ENCODE measurements around the gene AHI1.
"Not testable (repeated sequence)": the region's sequence is repeated elsewhere in the genome, so short reads cannot be mapped to it uniquely, and the experiment has no call there.

AHI1 gene

DNA sequence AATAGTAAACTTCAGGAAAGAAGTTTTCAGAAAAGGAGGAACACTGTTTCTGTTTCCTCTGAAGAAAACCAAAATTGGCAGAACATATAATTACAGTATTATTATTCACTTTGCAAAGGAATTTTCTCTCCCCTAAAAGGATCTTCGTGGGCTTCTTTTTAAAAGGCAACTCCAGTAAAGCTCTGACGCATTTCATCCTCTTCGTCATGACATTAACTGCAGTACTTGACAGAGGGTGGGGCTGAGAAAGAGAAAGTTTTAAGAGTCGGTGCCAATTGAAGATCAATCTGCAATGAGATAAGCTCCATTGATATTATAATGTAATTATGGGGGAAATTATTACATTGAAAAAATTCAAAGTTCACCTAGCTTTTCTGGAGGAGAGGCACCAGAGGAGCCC, 240.7 kb downstream of the AHI1 start:
- DNase-seq, result no peak

DNA sequence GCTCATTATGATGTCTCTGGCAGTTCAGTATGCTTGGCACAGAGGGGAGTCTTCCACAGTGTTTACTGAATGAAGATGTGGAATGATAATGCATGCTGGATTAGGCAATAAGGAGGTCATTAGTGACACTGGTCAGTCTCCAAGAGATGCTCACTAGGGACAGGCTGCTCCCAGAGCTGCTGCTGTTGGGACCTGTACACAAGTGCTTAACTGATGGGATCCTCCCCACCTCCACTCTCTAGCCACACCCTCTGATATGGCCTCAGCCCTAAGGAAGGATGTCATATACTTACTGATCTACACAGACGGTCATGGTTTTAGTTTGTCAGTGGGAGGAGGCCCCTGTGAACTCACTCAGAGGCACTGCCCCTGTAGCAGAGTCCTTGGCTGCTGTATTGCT, 243.1 kb downstream of the AHI1 start:
- DNase-seq, result no peak

DNA sequence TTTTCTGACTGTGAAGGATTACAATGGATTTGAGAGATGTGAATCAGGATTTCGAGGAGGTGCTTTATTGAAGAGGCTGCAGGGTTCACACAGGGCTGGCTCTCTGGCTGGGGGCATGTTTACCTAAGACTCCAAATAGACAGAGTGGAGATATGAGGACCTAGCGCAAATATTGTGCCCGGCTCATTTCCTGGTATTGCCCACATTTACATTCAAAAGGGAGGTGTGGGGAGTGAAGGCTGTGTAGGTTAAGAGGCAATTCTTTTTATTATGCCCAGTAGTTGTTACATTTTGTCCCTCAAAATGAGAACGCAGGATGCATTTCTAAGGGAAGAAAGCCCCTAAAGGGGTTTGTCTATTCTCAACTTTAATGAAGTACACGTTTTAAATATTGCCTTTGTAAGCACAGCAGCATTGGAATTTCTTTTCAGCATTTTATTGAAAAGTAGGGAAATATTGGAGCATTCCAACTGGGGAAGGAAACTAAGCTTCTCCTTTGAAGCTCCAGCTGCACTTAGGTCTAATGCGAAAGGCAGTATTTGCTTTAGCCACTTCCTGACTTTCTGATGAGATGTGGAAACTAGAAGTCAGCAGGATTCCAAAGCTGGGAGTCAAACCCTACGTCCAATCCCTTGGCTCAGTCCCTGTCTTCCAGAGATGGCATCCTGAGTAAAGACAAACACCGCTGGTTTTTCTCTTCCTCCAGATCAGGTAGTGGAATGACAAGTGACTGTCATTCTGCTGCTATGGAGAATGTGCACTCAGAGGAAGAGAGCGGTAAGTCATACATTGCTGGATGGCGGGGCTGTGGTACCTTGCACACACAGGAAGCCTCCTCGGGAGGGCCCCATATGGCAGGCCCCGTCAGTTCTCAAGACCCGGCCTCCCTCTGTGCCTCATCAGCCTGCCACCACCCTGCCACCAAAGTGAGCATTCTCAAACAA, 245.8 kb downstream of the AHI1 start:
- DNase-seq, result no peak

DNA sequence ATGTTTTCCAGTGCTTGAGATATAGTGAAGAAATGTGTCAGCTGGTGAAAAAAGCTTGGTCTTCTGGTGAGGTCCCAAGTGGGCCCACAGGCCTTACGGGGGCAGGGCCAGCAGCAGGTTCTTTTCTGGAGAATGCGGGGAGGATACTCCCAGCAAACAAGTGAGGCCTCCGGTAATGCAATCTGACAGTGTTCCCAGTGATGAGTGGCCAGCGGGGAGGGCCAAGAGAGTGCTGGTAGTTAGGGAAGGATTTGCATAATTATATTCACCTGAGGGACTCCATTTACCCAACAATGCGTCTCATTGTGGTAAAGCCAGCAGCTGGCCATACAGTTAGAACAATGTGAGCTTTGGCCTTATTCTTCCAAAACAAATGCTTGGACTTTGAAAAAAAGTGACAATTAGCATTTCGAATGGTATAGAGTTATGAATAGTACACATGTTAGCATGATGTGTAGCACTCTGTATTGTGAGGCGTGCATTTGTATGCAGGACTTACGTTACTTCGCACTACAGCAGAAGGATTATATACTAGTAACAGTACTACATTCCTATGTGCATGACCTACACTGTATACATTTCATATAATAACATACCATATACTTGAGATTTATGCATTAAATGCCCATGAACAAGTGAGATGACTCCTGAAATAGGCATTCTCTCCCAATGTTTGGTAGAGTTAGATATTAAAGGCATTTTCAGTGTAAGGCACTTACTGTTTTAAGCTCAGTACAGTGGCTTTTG, 246.6 kb downstream of the AHI1 start:
- no peak for DNase-seq

DNA sequence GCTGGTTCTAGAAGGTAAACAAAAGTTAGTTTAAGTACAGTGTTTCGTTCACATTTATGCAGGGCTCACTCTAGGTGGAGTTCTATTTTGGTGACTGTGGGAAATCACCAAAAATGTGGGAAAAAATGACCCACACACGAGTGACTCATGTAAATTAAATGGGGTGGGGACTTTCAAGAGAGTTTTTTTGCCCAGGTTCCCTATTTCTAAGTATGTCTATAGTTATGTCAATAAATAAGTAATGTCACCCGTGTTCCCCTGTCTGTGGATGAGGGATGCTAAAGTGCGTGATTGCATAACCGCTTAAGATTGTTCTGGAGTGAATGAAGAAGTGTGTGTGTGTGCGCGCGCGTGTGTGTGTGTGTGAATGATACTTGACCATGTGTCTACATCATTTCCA, 247.3 kb downstream of the AHI1 start:
- DNase-seq, result no peak

DNA sequence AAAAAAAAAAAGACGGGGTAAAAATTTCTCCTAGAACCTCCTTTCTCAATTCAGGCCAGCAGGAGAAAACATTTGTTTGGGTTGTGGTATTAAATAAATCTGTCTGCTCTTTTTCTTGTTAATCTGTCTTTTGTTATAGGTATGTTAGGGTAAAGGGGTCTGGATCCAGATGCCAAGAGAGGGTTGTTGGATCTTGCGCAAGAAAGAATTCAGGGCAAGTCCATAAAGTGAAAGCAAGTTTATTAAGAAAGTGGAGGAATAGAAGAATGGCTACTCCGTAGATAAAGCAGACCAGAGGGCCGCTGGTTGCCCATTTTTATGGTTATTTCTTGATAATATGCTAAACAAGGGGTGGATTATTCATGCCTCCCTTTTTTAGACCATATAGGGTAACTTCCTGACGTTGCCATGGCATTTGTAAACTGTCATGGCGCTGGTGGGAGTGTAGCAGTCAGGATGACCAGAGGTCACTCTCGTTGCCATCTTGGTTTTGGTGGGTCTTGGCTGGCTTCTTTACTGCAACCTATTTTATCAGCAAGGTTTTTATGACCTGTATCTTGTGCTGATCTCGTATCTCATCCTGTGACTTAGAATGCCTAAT, 251.0 kb downstream of the AHI1 start:
- DNase-seq, result not testable (repeated sequence)

DNA sequence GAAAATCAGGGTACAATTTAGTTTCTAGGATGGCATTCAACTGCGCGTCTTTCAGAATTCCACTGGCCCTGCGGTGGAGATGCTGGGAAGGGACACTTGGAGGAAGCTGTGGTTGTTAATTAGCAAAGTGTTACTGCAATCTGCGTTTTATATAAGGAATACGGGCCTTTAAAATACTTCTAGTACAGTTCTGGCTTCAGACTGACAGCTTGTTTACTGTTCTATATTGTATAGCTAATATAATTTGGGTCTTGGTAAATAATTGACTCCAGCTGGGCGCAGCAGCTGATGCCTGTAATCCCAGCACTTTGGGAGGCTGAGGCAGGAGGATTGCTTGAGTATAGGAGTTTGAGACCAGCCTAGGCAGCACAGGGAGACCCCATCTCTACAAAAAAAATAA, 252.7 kb downstream of the AHI1 start:
- no peak for DNase-seq

DNA sequence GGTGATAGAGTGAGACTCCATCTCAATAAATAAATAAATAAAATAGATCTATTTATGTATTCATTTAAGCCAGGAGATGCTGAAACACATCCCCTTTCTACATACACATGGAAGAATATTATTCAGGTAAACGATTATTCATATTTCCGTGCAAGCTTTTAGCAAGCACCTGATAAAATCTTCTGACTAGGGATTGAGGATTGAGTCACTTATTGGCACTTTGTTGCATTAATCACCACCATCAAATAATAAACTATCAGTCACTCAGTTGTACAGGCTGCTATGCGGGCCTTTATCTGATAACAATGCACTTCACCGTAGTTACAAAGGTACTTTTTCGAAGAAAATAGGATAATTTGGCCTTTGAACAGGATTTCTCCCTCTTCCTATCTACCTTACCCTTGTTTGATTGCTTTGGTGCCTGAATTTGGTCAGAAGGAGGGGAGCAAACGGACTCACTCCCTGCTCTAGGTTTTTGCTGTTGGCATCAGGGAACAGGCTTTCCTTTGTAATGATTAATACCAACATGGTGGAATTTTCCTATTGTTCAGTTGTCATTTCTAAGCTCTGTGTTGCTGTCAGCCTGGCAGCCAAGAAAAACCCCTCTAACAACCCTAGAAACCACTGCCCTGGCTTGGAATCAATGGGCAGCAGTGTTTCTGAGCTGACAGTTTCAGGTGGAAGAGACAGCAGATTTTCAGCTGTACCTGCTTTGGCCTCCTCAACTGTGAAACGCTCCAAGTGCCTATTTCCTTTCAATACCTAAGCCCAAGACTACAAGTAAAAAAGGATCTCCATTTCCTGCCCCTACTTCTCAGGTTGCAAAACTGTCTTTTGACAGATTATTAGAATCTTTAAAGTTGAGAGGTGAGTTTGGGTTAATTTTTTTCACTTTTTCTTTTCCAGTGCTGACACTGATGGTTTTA, 253.4 kb downstream of the AHI1 start:
- no peak for DNase-seq

DNA sequence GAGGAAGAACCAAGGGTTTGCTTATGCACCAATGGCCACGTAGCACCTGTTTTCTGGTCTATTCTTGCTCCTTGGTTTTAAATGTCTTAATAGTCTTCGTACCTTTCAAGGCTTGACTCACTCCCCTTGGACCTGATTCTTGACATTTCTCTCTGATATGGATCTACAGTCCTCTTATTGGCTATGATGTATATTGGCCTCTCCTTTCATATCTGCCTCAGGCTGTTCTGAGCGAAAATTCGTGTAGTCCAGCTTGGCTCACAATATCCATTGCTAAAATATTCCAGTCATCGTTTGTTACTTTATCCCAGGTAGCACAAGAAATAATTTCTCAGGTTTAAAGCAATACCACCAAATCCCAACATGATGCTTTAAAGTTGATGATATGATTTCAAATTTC, 256.8 kb downstream of the AHI1 start:
- DNase-seq, result no peak

DNA sequence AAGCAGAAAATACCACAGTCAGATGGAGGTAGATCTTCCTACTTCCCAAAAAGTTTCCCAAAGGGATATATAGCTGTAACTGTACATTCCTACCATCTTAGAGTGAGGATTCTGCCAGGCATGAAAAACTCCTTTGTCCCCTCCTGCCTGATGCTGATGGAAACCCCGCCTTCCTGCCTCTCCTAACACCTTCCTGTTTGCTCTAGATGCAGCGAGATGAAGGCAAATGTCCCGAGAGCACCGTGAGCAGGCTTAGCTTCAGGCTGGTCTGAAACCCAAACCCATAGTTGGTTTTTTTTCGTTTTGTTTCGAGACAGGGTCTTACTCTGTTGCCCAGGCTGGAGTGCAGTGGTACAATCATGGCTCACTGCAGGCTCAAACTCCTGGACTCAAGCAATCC, 260.8 kb downstream of the AHI1 start:
- DNase-seq, result no peak

DNA sequence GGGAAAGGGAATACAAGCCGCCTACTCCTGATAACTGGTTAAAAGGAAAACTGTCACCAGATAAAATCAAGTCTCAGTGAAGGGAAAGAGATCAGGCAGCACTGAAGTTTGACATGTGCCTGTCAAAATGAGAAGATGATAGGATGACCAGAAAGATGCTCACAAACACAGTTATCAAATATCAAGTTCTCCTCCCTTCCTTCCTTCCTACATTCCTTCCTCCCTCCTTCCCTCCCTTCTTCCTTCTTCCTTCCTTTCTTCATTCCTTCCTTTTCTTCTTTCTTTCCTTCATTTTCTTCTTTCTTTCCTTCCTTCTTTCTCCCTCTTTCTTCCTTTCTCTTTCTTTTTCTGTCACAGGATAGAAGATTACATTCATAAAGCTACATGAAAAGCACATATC, 261.2 kb downstream of the AHI1 start:
- DNase-seq, result no peak

DNA sequence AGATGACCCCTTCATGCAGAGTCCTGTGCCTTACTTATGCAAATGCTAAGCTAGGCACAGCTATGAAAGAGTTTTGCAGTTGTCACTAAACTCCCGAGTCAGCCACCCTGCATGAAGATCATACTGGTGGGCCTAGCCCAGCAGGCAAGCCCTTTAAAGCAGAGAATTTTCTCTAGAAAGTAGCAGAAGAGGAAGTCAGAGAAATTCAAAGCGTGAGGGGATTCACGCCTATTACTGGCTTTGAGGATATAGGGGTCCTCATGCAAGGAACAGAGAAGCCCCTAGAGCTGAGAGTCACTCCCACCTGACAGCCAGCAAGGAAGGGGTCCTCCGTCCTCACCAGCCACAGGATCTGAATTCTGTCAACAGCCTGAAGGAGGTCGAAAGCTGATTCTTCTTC, 261.8 kb downstream of the AHI1 start:
- DNase-seq, result no peak

DNA sequence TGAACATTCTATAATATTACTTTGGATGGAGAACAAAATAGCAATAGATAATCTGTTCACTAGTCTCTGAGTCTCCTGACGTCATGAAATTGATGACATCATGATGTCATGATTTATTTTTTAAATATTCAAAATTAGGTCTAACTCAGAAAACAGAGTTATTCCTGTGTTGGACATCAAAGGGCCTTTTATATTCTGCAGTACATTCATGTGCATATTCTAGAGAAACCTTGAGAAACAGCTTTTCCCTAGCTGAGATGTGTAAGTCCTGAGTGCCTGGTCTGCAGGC, 263.1 kb downstream of the AHI1 start:
- no peak for DNase-seq

DNA sequence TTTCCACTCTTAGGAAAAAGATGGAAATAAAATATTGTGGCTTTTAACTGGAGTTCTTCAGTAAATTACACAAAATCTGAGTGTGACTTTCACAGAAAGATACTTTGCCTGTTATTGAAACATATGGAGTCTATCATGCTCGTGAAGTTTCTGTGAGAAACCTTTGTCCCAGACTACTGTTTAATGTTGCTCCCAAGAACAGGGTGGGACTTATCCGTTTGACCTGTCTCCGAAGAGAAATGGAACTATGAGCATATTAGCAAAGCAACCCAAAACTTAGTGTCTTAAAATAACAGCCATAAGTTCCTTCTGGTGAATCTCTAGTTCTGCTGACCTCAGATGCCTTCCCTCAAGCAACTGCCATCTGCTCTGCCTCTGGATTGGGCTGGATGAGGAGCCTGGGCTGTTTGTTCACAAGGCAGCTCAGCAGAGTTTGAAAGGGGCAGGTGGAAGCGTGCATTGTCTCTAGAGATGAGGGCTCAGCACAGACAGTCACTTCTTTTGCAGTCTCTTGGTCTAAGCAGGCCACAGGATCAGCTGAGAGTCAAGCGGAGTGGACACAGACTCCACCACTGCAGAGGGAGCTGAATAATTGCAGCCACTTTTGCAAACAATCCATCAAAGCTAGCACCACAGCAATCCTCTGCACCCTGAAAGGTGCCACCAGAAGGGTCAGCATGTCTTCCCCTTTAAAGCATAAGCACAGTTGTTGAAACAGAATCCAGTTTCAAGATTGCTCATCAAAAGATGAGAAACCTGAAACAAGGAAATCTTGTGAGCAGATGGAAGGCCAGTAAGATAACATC, 263.7 kb downstream of the AHI1 start:
- peak; percentile 70 for DNase-seq

Data from activated CD4-positive, alpha-beta T cell treated with anti-CD3 and anti-CD28 coated beads, Interleukin-2, amount 50 U/mL, for 16 hours (primary cell).